HG03558 (cell line): ENCODE results near the gene MUC3A.

ENCODE experiments used
- ATAC-seq: cut with Tn5 transposase; IDR thresholded peaks from one replicate; pipeline ENCODE4 v1.9.1; 2021; ENCODE audit warnings: moderate number of reproducible peaks; ENCODE audit not compliant: unreplicated experiment; ENCODE audit errors: extremely low read depth

Gene MUC3A

DNA sequence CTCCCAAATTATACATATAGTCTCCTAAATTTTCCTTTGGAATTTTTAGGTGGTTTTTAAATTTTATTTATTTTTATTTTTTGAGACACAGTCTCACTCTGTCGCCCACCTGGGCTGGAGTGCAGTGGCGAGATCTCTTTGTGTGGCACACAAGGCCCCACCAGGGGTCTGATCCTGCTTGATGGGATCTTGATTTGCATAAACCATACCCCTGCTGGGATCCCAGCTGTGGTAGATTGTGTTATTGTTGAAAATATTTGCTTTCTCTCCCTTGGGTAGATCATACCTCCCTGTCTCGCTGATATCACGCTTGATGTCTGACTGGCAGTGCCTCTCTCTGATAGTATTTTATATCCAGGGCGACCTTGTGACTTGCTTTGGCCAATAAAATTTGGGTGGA is 5.6 kb upstream of the MUC3A start:
- ATAC-seq = no peak

DNA sequence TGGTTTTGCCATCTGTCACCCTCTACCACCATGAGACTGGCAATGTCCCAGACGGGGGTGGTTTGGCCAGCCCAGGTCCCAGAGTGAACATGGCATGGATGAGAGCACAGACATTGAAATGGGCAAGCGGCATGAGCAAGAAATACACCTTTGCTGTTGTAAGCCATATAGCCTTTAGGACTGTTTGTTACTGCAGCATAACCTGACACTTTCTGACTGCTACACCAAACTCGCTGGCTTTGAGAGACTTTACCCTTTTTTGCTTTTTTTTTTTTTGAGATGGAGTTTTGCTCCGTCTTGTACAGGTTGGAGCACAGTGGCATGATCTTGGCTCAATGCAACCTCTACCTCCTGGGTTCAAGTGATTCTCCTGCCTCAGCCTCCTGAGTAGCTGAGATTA is 5.2 kb upstream of the MUC3A start:
- ATAC-seq = no peak

DNA sequence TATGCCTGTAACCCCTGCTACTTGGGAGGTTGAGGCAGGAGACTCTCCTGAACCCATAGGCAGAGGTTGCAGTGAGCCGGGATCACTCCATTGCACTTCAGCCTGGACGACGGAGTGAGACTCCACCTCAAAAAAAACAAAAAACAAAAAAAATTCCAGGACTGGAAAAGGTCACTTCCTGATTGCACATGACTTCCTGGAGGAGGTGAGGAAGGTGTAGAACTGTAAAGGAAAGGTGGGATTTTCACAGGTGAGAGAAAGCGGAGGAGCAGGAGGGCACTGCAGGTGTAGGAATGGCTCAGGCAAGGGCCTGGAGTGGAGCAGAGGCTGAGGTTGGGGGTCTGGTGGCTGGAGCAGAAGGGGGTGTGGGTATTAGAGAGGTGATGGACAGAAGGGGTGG is 3.2 kb upstream of the MUC3A start:
- ATAC-seq = no peak

DNA sequence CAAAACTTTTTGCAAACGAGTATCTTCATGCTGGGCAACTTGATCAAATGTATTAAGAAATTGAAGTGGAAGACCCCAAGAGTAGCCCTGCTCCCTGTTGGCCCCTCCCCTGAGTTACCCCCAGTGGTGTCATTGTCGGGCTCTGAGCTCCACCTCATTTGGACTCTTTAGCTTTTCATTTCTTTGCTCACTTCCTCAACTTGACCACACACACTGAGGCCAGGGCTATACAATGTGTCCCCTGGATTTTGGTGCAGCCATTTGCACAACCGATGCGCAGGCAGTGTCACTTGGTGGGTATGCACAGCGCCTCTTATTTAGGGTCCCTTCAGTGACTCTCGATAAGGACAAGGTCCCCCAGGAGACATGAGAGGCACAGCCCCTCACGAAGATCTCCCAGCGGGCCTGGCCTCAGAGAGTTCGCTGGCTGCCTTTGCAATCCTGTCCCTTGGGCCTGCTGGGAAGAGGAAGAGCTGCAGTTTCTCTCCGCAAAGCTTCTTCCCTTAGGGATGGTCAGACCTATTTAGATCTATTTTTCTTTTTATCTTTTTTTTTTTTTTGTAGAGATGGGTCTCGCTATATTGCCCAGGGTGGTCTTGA is 2.5 kb upstream of the MUC3A start:
- ATAC-seq = no peak

DNA sequence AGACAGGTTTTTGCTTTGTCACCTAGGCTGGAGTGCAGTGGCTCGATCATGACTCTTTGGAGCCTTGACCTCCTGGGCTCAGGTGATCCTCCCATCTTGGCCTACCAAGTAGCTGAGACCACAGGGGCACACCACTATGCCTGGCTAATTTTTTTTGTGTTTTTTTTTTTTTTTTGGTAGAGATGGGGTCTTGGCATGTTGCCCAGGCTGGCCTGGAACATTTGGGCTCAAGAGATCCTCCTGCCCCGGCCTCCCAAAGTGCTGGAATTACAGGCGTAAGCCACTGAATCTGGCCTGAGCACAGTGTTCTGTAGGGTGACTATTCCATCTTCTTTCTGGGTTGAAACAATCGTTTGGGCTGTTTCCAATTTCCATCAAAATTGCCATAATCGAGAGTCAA is 1.5 kb upstream of the MUC3A start:
- no peak for ATAC-seq

DNA sequence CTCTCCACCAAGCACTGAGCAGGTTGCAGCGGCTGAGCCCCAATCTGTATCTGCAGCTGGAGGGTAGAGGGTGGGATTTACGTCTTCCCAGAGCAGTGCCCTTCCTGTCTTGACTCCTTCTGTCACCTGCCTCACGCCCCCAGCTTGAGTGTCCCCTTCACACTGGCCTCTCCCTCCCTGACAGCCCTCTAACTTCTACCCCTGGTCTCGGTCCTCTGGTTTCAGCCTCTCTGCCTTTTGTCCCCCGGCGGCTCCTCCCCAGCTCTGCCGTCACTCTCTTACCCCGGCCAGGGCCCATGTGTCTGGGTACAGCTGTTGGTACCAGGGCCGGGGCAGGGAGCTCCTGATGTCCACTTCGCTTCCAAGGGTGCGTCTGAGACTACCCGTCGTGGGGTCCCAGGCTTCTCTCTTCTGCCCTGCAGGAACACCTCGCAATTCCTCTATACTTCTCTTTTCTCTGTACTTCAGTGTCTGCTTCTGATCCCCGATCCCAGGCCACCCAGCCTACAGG is 654 bp downstream of the MUC3A start:
- no peak for ATAC-seq

DNA sequence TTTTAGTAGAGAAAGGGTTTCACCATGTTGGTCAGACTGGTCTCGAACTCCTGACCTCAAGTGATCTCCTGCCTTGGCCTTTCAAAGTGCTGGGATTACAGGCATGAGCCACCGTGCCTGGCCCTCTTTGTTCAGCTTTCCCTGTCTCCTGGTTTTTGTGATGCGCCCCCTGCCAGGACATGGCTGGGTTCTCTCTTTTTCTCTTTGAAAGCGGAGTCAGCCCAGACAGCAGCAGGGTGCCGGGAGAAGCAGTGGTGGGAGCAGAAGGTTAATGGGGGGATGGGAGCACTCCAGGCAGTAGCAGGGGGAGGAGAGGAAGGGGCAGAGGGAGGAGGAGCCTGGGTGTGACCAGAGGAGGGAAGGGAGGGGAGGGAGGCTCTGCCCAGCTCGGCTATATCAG is 1.8 kb downstream of the MUC3A start:
- no peak for ATAC-seq

DNA sequence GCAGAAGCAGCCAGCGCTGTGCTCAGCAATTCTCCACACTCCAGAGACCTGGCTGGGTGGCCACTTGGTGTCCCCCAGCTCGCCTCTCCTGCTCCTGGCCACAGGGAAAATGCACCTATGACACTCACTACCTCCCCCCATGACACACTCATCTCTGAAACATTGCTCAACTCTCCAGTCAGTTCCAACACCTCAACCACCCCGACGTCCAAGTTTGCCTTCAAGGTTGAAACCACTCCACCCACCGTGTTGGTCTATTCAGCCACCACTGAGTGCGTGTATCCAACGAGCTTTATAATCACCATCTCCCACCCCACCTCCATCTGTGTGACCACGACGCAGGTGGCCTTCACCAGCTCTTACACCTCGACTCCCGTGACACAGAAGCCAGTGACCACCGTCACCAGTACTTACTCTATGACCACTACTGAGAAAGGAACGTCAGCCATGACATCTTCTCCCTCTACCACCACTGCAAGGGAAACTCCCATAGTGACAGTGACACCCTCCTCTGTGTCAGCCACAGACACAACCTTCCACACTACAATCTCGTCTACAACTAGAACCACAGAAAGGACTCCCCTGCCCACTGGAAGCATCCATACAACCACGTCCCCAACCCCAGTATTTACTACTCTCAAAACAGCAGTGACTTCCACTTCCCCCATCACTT is 2.7 kb downstream of the MUC3A start:
- ATAC-seq = no peak

DNA sequence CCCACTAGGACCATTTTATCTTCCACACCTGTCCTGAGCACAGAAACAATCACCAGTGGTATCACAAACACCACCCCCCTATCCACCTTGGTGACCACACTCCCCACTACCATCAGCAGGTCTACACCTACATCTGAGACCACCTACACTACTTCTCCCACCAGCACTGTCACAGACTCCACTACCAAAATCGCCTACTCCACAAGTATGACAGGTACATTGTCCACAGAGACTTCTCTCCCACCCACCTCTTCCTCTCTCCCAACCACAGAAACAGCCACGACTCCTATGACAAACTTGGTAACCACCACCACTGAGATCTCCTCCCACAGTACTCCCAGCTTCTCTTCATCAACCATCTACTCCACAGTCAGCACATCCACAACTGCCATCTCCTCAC is 3.3 kb downstream of the MUC3A start:
- ATAC-seq = no peak

DNA sequence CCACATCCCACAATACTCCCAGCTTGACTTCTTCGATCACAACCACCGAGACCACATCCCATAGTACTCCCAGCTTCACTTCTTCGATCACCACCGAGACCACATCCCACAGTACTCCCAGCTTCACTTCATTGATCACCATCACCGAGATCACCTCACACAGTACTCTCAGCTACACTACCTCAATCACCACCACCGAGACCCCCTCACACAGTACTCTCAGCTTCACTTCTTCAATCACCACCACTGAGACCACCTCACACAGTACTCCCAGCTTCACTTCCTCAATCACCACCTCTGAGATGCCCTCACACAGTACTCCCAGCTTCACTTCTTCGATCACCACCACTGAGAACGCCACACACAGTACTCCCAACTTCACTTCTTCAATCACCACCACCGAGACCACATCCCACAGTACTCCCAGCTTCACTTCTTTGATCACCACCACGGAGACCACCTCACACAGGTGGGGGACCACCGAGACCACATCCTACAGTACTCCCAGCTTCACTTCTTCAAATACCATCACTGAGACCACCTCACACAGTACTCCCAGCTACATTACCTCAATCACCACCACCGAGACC is 8.6 kb downstream of the MUC3A start:
- no peak for ATAC-seq

DNA sequence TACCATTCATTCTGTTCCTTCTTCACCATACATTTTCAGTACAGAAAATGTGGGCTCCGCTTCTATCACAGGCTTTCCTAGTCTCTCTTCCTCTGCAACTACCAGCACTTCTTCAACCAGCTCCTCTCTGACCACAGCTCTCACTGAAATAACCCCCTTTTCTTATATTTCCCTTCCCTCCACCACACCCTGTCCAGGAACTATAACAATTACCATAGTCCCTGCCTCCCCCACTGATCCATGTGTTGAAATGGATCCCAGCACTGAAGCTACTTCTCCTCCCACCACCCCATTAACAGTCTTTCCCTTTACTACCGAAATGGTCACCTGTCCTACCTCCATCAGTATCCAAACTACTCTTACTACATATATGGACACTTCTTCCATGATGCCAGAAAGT is 10.6 kb downstream of the MUC3A start:
- no peak for ATAC-seq

DNA sequence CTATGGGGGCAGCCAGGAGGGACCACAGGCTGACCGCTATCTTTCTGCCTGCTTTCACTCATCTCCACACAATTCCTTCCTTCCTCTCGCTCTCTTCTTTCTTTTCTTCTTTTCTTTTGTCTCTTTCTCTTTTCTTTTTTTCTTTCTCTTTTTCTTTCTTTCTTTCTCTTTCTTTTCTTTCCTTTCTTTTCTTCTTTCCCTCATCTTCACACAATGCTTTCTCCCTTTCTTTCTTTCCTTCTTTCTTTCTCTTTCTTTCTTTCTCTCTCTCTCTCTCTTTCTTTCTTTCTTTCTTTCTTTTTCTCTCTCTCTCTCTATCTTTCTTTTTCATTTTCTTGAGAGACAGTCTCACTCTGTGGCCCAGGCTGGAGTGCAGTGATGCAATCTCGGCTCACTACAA is 13.2 kb downstream of the MUC3A start:
- no peak for ATAC-seq

DNA sequence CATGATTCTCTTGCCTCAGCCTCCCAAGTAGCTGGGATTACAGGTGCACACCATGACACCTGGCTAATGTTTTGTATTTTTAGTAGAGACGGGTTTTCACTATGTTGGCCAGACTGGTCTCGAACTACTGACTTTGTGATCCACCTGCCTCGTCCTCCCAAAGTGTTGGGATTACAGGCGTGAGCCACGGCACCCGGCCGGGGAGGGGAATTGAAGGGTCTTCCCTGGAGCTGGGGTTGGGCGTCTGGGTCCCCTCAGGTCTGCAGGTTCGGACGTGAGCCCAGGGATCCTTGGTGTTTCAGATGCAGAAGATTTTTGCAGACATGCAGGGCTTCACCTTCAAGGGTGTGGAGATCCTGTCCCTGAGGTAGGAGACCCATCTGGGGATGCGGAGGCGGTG is 14.1 kb downstream of the MUC3A start:
- no peak for ATAC-seq

DNA sequence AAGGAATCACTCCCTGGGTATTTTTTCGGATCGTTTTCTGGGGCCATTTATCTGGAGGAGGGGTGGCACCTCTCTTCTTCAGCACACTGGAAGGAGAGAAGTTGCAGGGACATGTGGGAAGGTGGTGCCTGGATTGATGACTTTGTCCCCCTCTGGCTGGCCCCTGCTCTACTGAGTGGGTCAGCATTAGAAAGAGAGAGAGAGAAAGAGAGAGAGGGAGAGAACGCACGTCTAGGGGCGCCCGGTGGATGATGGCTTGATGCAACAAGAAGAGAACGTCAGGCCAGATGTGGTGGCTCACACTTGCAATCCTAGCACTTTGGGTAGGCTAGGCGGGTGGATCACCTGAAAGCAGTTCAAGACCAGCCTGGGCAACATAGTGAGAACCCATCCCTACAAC is 14.5 kb downstream of the MUC3A start:
- ATAC-seq = no peak

DNA sequence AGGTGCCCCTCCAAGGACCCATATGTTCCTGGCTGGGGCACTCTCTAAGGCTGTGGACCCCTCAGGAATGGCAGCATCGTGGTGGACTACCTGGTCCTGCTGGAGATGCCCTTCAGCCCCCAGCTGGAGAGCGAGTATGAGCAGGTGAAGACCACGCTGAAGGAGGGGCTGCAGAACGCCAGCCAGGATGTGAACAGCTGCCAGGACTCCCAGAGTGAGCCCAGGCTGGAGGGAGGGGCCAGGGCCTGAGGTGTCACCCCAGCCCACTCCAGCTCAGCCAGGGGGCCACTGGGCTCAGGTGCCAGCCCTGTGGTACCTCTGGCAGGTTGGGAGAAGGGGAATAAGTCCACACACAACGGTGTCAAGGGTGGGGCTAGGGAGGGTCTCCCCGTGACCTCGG is 15.3 kb downstream of the MUC3A start:
- ATAC-seq = no peak

DNA sequence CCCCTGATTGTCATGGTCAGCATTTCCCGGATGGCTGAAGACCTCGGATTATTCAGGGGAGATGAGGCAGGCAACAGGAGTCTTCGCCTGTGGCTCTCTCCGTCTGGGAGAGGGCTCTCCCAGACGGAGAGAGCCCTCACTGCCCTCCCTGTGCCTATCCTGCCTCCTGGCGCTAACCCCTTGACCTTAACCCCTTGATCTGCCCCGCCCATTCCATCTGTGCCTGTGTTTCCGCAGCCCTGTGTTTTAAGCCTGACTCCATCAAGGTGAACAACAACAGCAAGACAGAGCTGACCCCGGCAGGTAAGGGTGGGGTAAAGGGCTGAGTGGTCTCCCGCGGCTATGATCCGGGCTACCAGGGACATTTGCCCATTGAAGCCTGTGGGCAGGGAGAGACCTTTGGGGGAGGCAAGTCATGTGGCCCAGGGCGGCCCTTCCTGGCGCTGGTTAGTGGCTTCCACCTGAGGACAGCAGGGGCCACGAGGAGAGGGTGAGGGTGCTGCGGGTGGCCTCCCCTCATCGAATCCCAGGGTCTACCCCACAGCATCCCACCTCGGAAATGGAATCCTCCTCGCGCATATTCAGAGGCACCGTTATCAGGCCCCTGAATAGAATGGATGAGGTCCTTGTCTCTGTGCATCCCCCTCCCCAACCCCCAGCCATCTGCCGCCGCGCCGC is 15.8 kb downstream of the MUC3A start:
- ATAC-seq = no peak

DNA sequence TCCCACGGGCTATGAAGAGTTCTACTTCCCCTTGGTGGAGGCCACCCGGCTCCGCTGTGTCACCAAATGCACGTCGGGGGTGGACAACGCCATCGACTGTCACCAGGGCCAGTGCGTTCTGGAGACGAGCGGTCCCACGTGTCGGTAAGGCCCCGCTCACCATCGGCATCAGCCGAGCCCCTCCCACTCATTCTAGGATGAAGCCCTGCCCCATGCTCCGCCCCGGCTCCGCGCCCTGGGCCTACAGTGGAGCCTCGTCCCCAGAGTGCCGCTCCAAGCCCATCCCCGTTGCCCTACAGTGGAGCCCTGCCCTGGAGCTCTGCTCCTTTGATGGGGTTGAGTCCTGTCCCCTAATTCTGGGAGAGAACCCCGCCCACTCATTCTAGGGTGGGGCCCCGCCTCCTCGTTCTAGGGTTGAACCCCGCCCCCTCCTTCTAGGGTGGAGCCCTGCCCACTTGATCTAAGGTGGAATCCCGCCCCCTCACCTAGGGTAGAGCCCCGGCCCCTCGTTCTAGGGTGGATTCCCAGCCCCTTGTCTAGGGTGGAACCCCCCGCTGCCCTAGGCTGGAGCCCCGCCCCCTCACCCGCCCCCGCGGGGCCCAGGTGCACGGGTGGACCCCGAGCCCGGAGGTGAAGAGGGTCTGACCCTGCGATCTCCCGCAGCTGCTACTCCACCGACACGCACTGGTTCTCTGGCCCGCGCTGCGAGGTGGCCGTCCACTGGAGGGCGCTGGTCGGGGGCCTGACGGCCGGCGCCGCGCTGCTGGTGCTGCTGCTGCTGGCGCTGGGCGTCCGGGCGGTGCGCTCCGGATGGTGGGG is 16.6 kb downstream of the MUC3A start:
- ATAC-seq = no peak

DNA sequence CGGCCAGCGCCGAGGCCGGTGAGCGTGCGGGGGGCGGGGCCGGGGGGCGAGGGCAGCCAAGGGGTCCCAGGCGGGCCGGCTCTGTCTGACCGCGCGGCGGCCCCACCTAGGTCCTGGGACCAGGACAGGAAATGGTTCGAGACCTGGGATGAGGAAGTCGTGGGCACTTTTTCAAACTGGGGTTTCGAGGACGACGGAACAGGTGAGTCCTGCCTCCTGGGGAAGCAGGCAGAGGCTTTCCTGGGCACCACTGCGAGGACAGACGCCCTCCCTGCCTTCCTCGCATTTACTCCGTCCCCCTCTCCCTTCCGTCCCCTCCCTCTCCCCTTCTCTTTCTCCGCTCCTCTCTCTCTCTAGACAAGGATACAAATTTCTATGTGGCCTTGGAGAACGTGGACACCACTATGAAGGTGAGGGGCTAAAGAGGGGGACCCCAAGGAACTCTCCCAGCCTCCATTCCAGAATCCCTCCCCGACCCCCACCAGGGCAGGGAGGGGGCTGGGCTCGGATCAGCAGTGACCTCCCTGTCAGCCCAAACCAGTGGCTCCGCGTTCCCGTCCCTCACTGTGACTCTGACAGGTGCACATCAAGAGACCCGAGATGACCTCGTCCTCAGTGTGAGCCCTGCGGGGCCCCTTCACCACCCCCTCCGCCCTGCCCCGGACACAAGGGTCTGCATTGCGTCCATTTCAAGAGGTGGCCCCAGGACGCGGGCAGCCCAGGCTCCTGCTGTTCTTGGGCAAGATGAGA is 17.4 kb downstream of the MUC3A start:
- ATAC-seq = no peak

DNA sequence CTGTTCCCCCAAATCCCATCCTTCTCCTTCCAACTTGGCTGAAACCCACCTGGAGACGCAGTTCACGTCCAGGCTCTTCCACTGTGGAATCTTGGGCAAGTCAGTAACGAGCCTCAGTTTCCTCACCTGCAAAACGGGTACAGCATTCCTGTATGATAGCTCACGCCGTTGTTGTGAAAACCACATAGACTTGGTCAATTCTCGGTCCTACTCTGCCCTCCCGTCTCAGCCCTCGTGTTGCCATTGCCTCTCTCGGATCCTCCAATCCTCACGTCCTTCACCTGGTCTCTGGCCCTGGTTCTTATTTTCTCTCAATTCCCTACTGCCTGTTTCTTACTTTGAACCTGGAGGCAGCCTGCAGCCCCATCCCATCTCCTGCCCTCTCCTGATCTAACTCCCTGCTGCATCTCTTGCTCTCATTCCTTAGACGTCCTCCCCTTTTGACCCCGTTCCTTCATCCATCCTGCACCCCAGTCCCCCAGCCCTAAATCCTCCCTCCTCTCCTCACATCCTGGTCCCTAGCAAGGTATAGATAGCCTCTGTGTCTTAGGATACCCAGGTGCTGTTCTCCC is 18.0 kb downstream of the MUC3A start:
- ATAC-seq = no peak

DNA sequence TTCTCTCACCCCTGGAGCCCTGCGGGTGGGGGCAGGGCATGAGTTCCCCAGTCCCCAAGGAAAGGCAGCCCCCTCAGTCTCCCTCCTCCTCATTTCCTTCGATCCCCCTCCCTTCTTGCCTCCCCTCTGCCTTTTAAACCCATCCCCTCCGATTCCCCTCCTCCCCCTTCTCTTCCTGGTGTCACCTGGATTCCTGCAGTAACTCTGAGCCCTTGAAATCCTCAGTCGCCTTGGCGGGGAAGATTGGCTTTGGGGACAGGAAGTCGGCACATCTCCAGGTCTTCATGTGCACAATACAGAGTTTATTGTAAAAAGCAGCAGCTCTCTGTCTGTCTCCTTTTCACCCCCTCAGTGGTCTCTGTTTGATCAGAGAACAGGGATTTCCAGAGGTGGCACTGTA is 18.7 kb downstream of the MUC3A start:
- ATAC-seq = no peak
